T-helper 17 cell (primary cell): Measurements from ENCODE around the gene ATP11A. TPM values are rescaled to one million over a fixed set of nuclear protein-coding genes. Genes with fewer than 3 reads are reported as not detected.

Experiments
- ATAC-seq: fragments of 150-1000 bp; cut with Tn5 transposase; 2 replicates; pipeline ENCODE4 v1.10.0; 2021; ENCODE audit warnings: mild to moderate bottlenecking, moderate library complexity
- DNase-seq, 3 donors: peaks; one replicate each; pipeline versions ENCODE4 v3.0.0 to v3.0.0-alpha.2; 2020 to 2021
- H3K9me3 ChIP-seq: one replicate; pipeline ENCODE4 v1.7.0; 2013; ENCODE audit warnings: low read length, mild to moderate bottlenecking; ENCODE audit not compliant: control insufficient read depth, poor library complexity, severe bottlenecking
- H3K27ac Mint-ChIP-seq: one replicate; pipeline ENCODE4 v1.8.0; 2022; ENCODE audit warnings: mild to moderate bottlenecking, moderate library complexity, mixed read lengths
- H3K27me3 Mint-ChIP-seq: one replicate; pipeline ENCODE4 v1.8.0; 2022; ENCODE audit warnings: mixed read lengths
- H3K36me3 Mint-ChIP-seq: one replicate; pipeline ENCODE4 v1.8.0; 2022; ENCODE audit warnings: low read depth, mixed read lengths
- H3K4me1 Mint-ChIP-seq: one replicate; pipeline ENCODE4 v1.8.0; 2022; ENCODE audit warnings: mild to moderate bottlenecking, mixed read lengths
- H3K4me3 Mint-ChIP-seq: one replicate; pipeline ENCODE4 v1.8.0; 2022; ENCODE audit warnings: mild to moderate bottlenecking, moderate library complexity, mixed read lengths
- total RNA-seq, 4 donors: library from RNA in 2 of 4; stranded (reverse) in 2 of 4; gene quantifications; one replicate each; pipeline ENCODE4 v1.2.3 and lab custom pipeline; 2022 to 2026

ATP11A gene
- total RNA-seq = 10 to 100 TPM; 56.8 to 79.5 TPM
- 26.5 to 51.6 reads per million in 2 donors for total RNA-seq (lab: John Stamatoyannopoulos, UW)

DNA sequence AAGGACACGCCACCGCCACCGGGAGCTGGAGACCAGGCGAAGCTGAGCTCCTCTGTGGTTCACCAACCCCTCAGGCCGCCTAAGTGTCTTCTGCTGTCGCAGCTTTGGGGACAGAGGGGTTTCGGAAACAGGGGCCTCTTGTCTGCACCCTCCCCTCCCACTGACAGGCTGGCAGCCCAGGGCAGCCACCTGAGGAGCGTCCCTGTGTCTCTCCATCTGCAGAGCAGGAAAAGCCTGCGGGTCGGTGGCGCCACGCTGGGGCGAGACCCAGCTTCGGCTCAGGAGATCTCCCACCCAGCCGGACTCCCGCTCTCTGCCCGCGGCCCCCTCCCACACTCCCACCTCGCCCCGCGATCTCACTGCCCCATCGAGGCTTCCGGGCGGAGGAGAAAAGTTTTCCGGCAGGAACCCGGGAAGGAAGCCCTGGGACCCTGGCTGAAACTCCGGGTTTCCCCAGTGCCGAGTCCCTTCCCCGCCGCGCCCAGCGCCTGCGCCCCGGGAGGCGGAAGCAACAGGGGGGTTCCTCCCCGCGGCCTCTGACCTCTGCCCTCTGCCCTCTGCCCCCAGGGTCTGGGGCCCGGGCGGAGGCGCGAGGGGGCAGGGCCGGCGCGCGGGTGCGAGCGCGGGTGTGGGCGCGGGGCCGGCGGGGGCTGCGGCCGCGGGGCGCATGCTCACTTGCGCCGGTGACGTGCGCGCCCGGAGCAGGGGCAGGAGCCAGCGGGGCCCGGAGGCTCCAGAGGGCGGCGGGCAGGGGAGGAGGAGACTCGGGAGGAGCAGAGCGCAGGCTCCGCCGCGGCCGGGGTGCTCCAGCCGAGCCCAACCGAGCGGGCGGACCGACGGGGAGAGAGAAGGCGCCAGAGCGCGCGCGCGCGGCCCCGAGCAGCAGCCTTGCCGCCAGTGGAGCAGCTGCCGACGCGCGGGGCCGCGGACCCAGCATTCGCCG lies at the start of gene ATP11A:
ATP11A (plus strand) TSS at position 736 of the 943 bp plus-strand sequence. CDS start 379 bp downstream, outside the sequence.
- Mint-ChIP-seq H3K36me3 (no peaks in the 10 kb centered on the region), H3K4me3 (peak within 1 kb of the TSS; percentile 93), H3K27ac (peak within 1 kb of the TSS; percentile 88), H3K27me3 (no peaks in the 10 kb centered on the region), H3K4me1 (peaks cover 41% of the 10 kb centered on the region)
- peak; percentile 64 to 78 (median 77) for DNase-seq
- no peaks in the 10 kb centered on the region for H3K9me3 ChIP-seq
- peak; percentile 86 for ATAC-seq

DNA sequence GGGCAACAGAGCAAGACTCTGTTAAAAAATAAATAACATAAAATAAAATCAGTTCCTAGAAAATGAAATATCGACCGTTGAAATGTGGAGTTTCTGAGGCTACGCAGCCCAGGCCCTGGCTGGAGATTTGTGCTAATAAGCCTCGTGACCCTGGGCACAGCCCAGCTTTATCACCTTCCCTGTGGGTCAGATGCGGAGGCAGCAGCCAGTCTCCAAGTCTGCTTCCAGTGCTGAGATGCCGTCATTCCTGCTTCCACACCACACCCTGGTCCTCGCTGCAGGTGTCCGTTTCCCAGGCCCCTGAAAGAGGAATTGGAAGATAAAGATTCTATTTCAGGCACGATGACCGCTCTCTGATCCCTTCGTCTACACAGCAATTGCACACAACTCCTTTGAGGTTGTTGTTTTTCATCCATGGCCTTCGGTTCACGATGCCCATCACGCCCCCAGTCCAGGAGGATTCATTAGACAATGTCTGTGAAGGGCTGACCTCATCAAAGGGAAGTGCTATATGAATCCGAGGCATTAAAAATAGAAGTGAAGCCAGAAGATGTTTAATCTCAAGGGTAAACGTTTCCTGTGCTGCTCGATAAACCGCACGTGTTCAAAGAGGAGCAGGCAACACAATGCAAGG lies 48.3 kb upstream of the ATP11A start:
- Mint-ChIP-seq H3K4me1 (peaks cover 11% of the 10 kb centered on the region), H3K36me3 (no peaks in the 10 kb centered on the region), H3K4me3 (no peak overlapping the region), H3K27me3 (peaks cover 58% of the 10 kb centered on the region), H3K27ac (no peak overlapping the region)
- DNase-seq (no peak), ATAC-seq (no peak)
- H3K9me3 ChIP-seq = no peaks in the 10 kb centered on the region

DNA sequence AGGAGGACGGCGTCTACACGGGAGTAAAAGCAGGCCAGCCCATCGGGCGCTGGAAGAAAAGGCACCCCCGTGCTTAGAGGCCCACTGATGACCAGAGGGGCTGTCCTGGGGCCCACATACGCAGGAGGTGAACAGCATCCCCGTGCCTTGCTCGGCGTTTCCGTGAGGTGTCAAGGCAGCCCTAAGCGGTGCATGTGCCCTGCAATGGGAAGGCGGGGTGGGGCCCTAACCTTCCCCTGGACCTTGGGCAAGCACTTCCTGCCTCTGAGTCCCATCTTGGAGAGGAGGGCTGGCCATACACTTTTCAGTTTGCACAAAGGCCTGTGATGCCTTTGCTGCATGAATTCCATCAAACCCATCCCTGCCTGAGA lies 47.8 kb upstream of the ATP11A start:
- ATAC-seq = no peak
- no peaks in the 10 kb centered on the region for H3K9me3 ChIP-seq
- DNase-seq = no peak
- Mint-ChIP-seq H3K27ac (no peak overlapping the region), H3K4me1 (peaks cover 11% of the 10 kb centered on the region), H3K27me3 (peaks cover 53% of the 10 kb centered on the region), H3K36me3 (no peaks in the 10 kb centered on the region), H3K4me3 (no peak overlapping the region)

DNA sequence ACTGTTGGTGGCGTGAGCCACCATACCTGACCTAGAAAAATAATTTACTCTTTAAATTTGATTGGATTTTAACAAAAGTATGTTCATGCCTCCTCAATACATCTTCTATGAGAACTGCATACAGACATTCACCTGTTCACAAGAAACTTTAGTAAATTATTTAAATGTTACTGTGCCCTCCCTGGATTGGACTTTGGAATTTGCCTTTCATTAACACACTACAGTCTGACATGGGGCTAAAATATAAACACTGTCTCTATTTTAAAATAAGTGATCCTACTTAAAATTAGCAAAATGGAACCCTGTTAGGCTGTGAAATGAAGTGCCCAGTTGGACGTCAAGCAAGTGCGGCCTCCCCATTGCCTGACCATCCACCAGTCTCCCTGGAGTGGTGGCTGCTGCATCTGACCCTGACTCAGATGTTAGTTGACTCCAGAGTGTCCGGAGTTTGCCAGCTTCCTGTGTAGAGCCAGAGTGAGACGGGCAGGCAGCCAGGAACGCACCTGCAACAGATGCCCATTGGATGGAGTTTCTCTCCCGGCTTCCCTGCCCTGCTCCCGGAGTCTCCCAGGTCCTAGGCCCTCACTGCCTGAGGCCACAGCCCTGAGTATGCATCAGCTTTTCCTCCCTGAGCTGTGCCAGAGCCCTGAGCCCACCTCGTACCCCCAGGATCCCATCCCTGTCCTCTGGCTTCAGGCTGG lies 45.9 kb upstream of the ATP11A start:
- H3K27ac Mint-ChIP-seq = no peak overlapping the region
- peaks cover 38% of the 10 kb centered on the region for H3K27me3 Mint-ChIP-seq
- H3K4me3 Mint-ChIP-seq = no peak overlapping the region
- H3K36me3 Mint-ChIP-seq = no peaks in the 10 kb centered on the region
- ATAC-seq (no peak), DNase-seq (no peak)
- peaks cover 11% of the 10 kb centered on the region for H3K4me1 Mint-ChIP-seq
- H3K9me3 ChIP-seq = no peaks in the 10 kb centered on the region

DNA sequence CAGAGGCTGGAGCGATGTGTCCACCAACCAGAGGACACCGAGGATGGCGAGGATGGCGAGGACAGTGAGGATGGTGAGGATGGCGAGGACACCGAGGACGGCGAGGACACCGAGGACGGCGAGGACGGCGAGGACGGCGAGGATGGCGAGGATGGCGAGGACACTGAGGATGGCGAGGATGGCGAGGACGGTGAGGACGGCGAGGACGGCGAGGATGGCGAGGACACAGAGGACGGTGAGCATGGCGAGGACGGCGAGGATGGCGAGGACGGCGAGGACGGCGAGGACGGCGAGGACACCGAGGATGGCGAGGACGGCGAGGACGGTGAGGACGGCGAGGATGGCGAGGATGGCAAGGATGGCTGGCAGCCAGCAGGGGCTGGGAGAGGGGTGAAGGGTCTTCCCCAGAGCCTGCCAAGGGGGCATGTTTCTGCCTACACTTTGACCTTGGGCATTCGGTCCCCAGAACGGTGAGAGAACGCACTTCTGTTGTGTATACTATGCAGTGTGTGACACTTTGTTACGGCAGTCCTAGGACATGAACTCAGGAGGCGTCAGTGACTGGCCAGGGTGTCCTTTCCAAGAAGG lies 44.4 kb upstream of the ATP11A start:
- Mint-ChIP-seq H3K27ac (no peak overlapping the region), H3K36me3 (no peaks in the 10 kb centered on the region)
- no peak for ATAC-seq

DNA sequence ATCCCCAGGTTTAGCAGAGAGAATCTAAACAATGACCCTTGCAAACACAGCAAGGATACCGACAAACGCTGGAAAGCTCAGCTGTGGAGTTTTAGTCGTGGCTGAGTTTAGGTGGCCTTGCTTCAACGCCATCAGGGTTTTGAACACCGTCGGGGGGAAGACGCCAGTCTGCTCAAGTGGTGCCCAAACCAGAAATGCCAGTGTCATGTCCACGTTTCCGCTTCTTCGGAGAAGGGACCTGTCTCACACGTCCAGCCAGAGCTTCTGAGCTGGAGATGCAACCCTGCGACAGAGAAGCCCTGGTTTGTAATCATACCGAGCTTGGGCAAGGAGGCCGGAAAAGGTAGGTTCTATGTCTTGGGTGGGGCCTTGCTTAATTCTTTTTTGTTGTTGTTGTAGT lies 42.6 kb upstream of the ATP11A start:
- no peak overlapping the region for H3K4me3 Mint-ChIP-seq
- peaks cover 14% of the 10 kb centered on the region for H3K27me3 Mint-ChIP-seq
- H3K4me1 Mint-ChIP-seq = peaks cover 2% of the 10 kb centered on the region
- ATAC-seq = no peak
- no peaks in the 10 kb centered on the region for H3K36me3 Mint-ChIP-seq
- H3K27ac Mint-ChIP-seq = no peak overlapping the region
- H3K9me3 ChIP-seq = no peaks in the 10 kb centered on the region
- DNase-seq = no peak

More for the DNA sequence above, 44.4 kb upstream of the ATP11A start:
- Mint-ChIP-seq H3K4me1 (peaks cover 7% of the 10 kb centered on the region), H3K27me3 (peaks cover 24% of the 10 kb centered on the region), H3K4me3 (no peak overlapping the region)
- no peaks in the 10 kb centered on the region for H3K9me3 ChIP-seq
- DNase-seq = no peak

DNA sequence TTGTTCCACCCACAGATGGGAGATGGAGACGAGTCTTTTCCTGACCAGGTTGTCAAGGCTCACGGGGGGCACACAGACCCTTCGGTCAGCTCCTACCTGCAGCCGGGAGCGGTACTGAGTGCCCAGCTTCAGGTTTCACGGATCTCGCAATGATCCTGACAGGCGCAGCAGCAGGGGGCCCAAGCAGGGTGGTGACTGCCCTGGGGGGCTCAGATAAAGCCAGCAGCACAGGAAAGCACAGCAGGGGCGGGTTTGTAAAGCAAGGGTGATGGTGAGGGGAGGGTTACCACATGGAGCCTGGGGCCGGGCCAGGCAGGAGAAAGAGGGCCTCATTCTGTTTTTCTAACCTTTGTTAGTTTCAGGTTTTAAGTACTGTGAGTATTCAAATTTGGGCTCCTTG lies 41.7 kb upstream of the ATP11A start:
- no peak overlapping the region for H3K27ac Mint-ChIP-seq
- no peaks in the 10 kb centered on the region for H3K36me3 Mint-ChIP-seq
- H3K27me3 Mint-ChIP-seq = peaks cover 10% of the 10 kb centered on the region
- ATAC-seq (no peak), DNase-seq (no peak)
- no peak overlapping the region for H3K4me3 Mint-ChIP-seq
- H3K4me1 Mint-ChIP-seq = peaks cover 2% of the 10 kb centered on the region
- no peaks in the 10 kb centered on the region for H3K9me3 ChIP-seq

DNA sequence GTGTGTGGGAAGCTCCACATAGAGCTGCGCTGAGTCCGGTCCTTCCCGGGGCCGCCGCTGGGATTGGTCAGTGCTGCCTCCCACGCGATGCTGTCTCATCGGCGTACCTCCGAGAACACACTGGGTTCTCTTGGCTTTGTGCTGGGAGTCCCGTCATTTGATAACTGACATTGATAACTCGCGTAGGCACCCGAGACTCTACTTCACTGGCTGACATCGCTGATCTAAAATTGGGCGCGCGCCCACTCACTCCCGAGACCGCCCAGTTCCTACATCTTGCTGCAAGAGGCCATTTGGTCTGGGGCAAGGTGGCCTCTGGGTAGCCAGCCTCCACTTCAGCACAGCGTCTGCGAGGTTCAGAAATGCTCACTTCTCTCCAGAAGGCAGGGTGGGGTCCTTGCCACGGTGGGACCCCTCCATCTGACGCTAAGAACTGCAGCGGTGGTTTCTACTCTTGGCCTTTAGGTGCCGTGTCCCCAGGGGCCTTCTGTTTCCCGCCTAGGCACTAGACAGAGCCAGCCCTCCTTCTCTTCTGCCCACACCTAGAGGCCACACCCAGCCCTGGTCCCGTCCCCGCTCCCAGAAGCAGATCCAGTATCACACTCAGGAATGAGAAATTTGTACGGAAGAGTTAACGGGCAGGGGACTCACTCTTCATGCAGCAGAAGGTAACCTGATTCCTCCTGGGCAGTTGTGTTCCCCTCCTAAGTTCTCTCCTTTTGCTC lies 40.7 kb upstream of the ATP11A start:
- ATAC-seq (no peak), DNase-seq (no peak)
- Mint-ChIP-seq H3K4me1 (peaks cover 2% of the 10 kb centered on the region), H3K27ac (no peak overlapping the region), H3K27me3 (peaks cover 10% of the 10 kb centered on the region), H3K36me3 (no peaks in the 10 kb centered on the region), H3K4me3 (no peak overlapping the region)
- no peaks in the 10 kb centered on the region for H3K9me3 ChIP-seq

DNA sequence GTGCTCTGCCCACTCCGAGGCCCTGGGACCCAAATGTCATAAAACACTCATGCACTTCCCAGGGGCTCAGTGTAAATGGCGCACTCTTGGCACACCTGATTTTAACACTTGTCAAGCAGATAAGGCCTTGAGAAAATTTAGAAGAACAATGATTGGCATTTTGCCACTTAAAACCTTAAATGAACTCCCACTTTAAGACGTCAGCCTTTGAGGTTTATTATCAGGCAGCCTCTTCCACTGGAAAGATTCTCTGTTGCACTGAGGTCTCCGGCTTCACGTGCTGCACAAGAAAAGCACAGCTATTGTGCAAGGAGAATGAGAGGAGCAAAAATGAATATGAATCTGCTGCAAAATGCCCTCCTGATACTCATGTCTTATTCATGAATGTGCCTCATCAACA lies 38.5 kb upstream of the ATP11A start:
- H3K27me3 Mint-ChIP-seq = peaks cover 6% of the 10 kb centered on the region
- no peak overlapping the region for H3K4me3 Mint-ChIP-seq
- H3K4me1 Mint-ChIP-seq = no peaks in the 10 kb centered on the region
- H3K36me3 Mint-ChIP-seq = no peaks in the 10 kb centered on the region
- no peaks in the 10 kb centered on the region for H3K9me3 ChIP-seq
- H3K27ac Mint-ChIP-seq = no peak overlapping the region
- ATAC-seq (no peak), DNase-seq (no peak)

DNA sequence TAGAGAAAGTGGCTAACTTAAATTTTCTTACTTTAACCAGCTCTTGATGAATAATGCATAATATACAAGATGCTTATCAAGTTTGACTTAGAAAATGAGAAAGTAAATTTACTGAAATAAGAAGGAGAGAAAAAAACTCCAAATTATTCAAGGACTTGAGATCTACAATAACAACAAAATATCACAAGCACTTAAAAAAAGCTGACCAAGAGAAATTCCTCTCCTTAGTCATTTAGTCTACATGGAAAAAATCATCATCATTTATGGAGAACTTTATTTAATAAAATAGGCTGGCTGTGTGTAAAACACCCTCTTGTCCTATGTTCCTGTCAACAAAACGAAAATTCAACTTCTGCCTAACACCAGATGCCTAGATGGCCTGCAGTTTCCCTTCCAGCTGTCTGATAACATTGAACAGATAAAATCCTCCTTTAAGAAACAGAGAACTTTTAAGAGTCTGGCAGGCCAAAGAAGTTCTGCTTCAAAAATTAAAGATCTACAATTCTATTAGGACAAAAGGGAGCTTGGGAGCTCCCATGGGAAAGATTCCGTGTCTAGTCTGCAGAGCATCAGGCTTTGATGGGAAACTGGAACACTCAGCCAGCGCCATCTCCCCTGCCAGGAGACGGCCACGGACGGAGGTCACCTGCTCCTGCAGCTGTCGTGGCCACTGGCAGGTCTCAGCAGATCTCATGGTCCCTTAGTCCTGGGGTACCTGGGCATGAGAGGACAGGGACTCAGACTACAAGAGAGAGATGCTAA lies 37.9 kb upstream of the ATP11A start:
- Mint-ChIP-seq H3K27me3 (peaks cover 6% of the 10 kb centered on the region), H3K4me3 (no peak overlapping the region), H3K27ac (peak overlapping the region; percentile 69), H3K4me1 (no peaks in the 10 kb centered on the region), H3K36me3 (no peaks in the 10 kb centered on the region)
- H3K9me3 ChIP-seq = no peaks in the 10 kb centered on the region
- DNase-seq = no peak
- ATAC-seq = no peak

DNA sequence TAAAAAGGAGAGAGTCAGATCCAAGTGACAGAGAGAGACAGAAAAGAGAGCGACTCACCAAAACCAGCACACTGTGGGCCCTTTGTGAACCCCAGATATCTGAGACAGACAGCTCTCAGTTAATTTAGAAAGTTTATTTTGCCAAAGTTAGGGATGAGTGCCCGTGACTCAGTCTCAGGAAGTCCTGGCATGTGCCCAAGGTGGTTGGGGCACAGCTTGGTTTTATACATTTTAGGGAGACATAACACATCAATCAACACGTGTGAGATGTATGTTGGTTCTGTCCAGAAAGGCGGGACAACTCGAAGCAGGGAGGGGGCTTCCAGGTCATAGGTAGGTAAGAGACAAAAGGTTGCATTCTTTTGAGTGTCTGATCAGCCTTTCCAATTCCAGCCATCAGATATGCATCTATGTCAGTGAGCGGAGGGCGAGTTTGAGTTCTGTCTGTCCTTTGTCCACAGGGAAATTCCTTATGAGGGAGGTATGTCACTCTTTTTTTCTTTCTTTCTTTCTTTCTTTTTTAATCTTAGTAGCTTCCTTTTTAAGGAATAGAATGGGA lies 37.2 kb upstream of the ATP11A start:
- H3K9me3 ChIP-seq = no peaks in the 10 kb centered on the region
- Mint-ChIP-seq H3K4me3 (no peak overlapping the region), H3K27ac (peak overlapping the region; percentile 69), H3K27me3 (peaks cover 6% of the 10 kb centered on the region), H3K4me1 (no peaks in the 10 kb centered on the region), H3K36me3 (no peaks in the 10 kb centered on the region)
- DNase-seq (no peak), ATAC-seq (no peak)

DNA sequence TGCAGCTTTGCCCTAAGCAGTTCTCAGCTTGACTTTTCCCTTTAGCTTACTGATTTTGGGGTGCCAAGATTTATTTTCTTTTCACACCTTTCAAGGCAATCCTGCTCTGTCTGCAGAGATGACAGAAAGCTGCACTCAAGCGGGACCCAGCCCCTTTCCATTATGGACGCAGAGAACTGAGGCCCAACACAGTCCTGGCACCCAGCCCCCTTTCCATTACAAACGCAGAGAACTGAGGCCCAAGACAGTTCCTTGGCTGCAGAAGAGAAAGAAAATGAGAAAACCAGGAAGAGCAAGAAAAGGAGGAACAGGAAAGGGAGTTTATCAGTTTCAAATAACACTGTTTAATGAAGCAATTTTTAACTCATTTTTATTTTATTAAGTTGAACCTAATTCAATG lies 36.8 kb upstream of the ATP11A start:
- H3K4me3 Mint-ChIP-seq = no peak overlapping the region
- H3K4me1 Mint-ChIP-seq = no peaks in the 10 kb centered on the region
- H3K36me3 Mint-ChIP-seq = no peaks in the 10 kb centered on the region
- ATAC-seq = no peak
- DNase-seq = no peak
- no peak overlapping the region for H3K27ac Mint-ChIP-seq
- peaks cover 6% of the 10 kb centered on the region for H3K27me3 Mint-ChIP-seq
- no peaks in the 10 kb centered on the region for H3K9me3 ChIP-seq
